GM19328 (cell line): ENCODE measurements around the gene CALB2.

Experiments
- ATAC-seq: cut with Tn5 transposase; IDR thresholded peaks from one replicate; pipeline ENCODE4 v1.9.1; 2021; ENCODE audit warnings: mild to moderate bottlenecking, moderate library complexity; ENCODE audit not compliant: unreplicated experiment

Gene CALB2

DNA sequence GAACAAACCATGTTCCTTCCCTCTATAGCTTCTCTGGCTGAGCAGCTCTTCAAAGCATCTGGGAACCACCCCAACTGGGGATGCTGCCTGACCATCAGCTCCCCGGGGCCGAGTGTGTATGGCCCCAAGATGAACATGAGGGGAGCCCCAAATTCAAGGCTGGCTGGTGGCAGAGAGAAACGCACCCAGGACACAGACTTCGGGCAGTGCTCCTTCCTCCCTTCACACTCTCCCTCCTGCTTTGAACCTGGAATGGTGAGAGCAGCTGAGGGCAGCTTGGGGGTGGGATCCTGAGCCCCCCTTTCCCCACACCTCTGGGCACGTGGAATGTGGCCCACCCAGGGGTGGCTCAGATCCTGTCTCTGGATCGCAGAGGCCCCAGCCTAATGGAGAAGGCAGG, 66.1 kb downstream of the CALB2 start:
- ATAC-seq: no peak

DNA sequence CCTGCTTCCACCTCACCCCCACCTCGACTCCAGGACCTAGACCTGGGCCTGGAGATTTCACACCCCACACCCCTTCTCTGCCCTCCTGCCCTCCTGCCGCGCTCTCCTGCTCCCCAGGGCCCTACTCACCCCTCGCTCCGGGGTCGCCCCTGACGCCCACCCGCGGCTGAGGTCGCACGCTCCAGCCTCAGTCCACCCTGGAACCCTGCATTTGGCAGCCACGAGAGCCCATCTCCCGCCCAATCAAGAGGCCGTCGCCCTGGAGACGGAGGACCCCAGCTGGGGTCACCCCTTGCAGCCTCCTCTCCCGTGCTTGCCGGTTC, 67.2 kb downstream of the CALB2 start:
- no peak for ATAC-seq

DNA sequence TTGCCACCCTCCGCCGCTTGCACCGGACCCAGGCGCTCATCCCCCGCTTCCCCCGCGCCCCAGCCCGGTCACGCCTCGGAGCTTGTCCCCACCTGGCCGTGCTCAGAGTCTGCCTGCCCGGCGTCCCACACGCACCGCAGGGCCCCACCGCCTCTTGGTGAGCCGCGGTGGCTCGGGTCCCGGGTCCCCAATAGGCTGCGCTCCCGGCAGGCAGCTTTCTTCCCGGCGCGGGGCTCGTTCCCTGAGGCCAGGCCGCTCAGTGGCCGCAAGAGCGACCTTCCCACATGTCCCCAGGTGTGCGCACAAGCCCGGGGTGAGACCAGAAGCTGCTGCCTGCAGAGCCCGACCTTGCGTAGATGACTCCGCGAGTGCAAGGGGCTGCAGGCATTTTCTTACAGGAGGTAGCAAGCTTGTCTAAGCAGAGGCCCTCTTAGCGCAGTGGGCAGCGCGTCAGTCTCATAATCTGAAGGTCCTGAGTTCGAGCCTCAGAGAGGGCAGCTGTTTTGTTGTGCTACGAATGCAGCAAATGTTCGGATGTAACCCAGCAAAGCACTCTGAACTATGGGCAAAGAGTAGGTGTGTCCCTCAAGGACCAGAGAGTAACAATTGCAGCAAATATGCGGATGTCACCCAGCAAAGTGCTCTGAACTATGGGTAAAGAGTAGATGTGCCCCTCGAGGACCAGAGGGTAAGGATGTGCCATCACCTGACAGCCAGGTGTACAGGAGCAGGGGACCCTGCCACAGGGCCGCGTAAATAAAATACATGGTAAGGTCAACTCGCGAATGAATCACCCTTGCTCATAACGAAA, 67.8 kb downstream of the CALB2 start:
- ATAC-seq: no peak

DNA sequence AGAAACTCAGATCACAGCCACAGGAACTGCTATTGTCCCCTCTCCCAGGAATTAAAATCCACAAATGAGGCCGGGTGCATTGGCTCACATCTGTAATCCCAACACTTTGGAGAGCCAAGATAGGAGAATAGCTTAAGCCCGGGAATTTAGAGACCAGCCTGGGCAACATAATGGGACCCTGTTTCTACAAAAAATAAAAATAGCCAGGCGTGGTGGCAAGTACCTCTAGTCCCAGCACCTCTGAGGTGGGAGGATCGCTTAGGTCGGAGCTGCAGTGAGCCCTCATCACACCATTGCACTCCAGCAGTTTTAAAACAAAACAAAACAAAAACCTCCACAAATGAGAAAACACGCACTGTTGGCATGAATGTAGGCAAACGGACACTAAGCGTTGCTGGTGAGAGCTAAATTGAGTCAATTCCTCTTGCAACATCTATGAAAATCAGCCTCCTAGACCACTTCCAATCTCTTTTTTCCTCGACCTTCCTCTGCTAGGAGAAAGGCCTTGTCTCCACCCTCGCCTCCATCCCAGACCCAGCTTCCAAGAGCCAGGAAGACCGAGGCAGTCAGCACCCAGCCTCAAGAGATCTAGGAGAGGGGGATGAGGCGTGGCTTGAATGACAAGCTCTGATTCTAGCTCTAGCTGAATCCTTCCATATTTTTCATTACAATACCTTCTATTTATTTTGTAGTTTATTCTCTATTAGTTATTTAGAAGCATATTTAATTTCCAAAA, 68.5 kb downstream of the CALB2 start:
- no peak for ATAC-seq

DNA sequence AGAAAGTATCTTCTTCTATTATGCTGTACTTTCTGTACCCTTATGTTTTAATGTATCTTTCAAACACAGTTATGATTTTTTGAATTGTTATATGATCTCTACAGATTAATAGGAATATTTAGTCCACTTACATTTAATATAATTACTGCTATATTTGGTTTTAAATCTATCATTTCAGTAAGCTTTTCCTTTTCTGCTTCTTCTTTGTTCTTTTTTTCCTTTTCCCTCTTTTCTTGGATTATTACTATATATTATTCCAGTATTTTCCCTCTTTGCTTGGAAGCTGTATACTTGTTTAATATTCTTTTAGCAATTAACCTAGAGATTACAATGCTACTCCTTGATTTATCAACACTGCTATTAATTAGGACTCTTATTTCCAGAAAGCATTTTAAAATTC, 69.9 kb downstream of the CALB2 start:
- ATAC-seq: no peak

DNA sequence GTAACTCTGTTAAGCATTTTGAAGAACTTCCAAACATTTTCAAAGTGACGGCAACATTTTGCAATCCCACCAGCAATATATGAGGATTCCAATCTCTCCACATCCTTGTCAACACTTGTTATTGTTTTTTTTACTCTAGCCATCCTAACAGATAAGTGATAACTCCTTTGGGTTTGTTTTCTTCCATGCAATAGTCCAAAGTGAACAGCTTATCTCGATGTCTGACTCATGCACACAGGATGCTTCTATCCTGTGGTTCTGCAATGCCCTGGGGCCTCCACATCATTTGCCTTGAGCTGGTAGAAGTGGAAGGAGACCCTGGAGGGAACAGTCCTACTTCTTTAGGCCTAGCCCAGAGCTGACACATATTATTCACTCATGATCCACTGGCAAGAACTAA, 70.4 kb downstream of the CALB2 start:
- no peak for ATAC-seq

DNA sequence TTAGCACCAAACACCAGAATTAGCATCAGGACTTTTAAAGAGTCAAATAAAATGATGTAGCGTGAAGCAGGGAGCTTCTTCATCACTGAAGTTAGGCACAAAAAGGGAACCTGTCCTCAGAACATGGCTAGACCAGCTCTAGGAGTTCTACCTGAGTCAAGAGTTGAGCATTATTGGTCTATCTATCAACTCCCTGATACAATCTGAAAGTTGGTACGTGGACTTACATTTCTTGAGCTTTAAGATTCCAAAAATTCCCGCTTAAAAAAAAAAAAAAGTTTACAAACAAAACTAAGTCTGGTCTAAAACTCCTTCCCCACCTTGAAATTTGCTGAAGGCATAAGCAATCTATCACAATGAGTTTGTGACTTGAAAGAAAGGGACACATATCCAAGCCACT, 71.1 kb downstream of the CALB2 start:
- no peak for ATAC-seq

DNA sequence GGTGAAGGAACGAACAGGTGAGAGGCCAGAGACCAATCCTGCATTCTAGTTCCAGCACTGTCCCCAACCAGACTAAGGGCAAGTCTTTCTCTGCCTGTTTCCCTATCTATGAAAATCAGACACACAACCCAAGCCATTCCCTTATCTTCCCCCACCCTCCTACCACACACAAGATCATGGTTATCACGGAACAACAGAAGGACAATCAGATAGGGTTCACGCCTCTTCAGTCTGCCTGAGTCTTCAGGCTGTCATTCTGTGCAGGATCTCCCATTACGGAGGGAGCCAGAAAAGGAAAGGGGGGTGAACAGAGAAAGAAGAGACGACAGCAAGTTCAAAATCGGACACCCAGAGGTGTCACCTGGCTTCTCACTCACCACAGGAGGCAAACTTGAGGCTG, 72.2 kb downstream of the CALB2 start:
- ATAC-seq: no peak

DNA sequence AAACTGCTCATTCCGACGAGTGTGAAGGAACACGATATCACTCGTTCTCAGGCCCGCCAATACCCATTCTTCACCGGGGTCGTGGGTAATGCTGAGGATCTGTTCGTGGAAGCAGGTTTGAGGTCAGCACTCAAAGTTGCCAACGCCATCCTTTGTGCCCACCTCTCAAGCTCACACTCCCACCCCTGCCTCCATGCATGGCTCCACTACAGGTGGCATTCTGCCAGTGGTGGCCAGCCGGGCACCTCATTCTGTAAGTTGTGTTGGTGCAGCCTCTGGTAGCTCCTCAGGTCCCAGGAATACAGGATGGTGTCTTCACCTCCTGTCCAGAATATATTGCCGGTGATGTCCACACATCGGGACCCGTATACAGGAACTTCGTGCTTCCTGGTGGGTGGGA, 72.7 kb downstream of the CALB2 start:
- ATAC-seq: no peak

DNA sequence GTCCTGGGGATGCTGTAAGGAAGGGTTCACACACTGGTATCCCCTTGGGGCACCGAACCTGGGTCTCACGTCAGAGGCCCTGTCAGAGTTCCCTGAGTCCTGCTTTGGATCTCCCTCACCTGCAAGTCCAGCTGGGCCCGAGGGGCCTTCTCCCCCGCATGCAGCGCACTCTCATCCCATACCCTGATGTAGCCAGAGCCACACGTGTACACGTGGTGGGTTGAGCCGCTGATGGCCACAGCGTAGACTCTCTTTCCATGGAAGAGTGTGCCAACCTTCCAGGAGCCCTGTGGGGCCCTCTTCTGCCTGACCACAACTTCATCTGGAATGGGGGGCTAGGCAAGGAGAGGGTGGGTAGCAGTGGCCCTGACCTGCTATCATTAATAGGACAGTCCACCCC, 73.5 kb downstream of the CALB2 start:
- no peak for ATAC-seq

DNA sequence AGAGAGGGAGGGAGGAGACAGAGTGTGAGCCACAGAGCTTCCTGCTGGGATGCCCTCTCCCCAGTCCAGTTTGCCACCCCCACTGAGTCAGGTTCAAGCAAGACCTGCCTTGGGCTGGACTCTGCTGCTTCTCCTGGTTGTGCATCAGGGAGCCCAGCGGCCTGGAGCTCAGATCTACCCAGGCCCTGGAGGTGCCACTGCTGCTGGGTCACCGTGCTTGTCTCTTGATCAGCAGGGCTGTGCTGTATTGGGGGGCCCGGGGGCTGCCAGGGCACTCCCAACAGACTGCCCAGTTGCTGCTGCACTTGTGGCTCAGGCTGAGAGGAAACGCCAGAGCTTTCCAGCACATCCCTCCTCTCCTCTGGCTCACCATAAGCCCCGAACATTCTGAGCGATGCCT, 74.4 kb downstream of the CALB2 start:
- ATAC-seq: no peak

DNA sequence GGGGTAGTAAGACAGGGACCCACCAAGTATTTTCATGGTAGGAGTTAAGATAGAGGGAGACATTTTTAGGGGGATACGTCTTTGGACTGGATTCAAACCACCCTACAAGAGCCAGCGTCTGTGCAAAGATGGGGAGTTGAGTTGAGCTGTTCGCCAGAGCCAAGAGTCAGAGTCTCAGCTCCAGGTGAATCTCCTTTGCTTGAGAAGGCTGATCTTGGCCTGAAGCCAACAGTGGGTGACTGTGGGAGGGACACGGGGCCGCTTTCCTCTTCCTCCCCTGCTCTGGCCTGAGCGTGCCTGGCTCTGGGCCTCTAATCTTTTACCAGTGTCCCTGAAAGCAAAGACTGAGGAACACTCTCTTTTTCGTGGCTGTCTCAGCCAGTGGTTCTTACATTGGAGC, 78.0 kb downstream of the CALB2 start:
- no peak for ATAC-seq

DNA sequence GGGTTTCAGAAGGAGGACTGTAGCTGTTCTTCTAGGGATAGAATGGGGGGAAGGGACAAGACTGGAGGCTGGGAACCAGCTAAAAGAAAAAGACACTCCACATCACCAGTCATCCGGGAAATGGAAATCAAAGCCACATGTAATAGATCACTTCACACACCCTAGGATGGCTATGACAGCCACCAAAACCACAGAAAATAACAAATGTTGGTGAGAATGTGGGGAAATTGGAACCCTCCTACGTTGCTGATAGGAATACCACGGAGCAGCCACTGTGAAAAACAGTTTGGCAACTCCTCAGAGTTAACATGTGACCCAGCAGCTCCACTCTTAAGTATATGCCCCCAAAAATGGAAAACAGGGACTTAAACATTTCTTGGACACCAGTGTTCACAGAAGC, 81.0 kb downstream of the CALB2 start:
- no peak for ATAC-seq
